ENCODE data around the gene GYG1.

Gene GYG1

DNA sequence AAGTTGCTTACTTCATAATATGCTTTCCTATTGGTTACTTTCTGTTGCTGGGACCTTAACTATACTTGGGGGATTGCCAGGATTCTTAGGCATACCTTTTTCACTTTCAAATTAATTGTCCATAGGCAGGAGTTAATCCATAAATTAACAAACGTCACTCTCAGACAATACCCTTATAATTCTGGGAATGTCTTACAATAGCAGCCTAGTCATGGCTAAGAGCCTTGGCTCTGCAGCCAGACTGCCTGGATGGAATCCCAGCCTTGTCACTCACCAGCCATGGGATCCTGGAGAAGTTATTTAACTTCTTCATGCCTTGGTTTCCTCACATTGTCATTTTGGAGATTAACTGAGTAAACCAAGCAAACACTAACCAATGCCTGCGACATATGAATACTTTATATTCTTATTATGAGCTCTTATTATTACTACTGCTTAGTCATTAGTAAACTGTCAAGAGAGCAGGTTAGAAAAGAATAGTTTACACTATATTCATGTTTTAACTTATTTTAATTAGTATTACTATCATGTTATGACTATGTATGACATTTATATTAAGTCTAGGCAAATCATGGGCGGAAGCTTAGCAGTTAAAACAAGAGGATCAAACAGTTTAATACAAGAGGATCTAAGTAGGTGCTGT is 29.0 kb downstream of the GYG1 start:
- no peak for FAIRE-seq

DNA sequence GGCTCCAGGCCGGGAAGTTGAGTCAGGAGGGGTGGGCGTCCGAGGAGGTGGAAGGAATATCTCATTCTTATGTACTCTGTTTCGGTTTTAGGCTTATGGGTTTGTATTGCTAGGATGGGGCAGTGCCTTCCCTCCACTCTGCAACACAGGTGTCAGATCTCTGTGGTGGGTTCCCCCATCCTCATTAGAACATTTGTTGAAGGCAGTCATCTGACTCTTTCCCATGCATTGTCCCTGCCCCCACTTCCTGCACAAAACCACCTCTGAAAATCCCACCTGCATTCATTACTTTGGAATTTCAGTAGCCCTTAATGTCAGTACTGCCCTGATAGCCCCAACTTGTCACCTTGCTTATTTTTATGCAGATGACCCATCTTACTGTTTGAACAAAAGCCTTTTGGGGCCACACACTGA is 29.5 kb downstream of the GYG1 start:
- no peak for FAIRE-seq

DNA sequence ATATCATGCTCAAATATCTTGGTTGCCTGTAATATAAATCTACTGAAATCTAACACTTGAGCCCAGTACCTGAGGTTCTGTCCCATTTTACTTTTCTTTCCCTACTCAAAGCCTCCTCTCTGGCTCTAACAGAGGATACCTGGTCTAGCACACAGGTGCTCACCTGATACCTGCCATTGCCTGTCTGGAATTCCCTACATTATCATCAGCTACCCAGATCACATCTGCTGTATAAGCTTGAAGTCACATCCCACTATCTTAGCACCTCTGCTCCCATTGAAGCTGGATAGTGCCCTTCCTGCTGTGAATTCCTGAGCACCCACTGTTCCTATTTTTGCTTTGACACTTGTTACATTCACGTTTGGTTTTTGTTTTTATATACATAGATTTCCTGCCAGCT is 30.5 kb downstream of the GYG1 start:
- FAIRE-seq = no peak

DNA sequence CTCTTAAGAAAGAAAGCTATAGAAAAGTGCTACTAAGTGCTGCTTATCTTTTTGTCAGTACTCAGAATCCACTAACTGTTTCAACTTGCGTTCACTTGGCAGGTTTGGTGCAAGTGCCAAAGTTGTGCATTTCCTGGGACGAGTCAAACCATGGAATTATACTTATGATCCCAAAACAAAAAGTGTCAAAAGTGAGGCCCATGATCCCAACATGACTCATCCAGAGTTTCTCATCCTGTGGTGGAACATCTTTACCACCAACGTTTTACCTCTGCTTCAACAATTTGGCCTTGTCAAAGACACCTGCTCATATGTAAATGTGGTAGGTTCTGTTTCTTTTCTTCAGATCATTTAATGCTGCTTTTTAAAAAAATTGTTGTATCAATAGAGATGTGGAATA is 32.6 kb downstream of the GYG1 start:
- FAIRE-seq = no peak

DNA sequence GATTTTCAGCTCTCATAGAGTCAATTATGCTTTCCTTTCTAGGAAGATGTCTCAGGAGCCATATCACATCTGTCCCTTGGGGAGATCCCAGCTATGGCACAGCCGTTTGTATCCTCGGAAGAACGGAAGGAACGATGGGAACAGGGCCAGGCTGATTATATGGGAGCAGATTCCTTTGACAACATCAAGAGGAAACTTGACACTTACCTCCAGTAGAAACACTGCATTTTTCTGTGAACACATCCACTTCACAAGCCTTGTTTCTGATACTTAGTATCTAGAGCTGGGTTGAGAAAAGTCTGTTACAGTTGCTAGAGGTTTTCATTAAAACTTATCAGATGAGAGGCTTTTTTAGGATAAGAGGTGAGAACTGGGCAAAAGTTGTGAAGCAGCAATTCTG is 35.4 kb downstream of the GYG1 start:
- FAIRE-seq = no peak

DNA sequence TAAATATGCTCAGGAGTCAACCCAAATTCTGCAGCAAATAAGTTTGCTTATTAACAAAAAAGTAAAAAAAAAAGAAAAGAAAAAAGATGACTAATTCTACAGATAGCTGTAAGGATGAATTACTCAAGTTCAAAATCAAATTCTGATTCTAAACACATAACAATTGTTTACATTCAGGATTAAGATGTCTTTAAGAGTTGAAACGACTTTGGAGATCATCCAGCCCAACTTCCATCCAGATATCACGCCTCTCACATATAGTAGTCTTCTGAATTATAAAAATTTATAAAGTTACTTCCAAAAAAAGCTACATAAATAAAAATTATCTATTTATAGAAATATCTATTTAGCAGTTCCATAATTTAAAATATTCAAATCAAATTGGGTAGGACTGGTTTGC is 39.8 kb downstream of the GYG1 start:
- no peak for FAIRE-seq

DNA sequence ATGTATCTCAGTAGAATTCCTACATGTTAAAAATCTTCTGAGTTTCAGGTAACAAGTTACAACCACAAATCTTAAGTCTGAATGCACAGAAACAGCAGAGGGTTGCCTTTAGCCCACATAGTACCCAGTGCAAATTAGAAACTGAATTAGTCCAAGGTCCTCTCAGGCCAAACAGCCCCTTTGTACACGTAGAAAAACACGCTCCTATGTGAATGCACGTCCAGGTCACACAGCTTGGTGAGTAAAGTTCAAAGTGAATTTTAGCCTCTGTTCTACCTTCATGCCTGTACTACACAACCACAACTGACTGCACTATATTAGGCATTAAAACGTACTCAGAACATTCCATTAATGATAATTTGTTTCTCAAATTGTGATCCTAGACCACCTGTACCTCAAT is 46.3 kb downstream of the GYG1 start:
- FAIRE-seq = no peak

DNA sequence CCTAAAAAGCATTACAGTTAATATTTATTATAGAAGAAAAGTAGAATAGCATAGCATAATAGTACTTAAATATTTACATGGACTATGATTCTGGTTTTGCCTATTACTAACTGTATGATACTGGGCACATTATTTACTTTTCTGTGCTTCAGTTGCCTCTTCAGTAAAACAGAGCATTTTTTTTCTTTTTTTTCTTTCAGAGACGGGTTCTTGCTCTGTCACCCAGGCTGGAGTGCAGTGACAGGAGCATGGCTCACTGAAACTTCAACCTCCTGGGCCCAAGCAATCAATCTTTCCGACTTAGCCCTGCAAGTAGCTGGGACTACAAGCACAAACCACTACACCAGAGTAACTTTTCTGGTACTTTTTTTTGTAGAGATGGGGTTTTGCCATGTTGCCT is 47.0 kb downstream of the GYG1 start:
- peak; percentile 58 for FAIRE-seq

DNA sequence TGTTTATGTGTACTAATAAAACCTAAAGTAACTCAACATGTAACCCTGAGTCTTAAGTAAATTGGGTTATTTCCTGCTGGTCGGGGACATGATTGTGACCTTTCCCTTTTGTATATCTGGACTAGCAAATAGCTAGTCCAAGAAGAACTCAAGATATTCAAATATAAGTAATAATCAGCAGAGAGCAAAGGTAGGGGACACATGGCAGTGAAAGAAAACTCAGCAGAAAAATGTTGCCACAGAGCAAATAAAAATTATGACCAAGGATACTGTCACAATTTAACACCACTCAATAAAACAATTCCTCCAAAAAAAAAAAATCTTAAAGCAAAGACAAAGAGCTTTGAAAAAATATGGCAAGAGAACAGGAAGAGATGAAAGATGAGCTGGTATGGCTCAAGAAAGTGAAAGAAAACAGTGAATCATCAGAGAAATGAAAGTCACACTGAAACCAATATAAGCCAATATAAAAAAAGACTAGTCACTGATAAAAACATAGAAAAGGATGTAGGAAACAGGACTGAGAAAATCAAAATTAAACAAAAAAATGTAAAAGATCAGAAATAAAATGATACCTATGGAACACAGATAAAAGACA is 51.5 kb downstream of the GYG1 start:
- FAIRE-seq = peak; percentile 49

DNA sequence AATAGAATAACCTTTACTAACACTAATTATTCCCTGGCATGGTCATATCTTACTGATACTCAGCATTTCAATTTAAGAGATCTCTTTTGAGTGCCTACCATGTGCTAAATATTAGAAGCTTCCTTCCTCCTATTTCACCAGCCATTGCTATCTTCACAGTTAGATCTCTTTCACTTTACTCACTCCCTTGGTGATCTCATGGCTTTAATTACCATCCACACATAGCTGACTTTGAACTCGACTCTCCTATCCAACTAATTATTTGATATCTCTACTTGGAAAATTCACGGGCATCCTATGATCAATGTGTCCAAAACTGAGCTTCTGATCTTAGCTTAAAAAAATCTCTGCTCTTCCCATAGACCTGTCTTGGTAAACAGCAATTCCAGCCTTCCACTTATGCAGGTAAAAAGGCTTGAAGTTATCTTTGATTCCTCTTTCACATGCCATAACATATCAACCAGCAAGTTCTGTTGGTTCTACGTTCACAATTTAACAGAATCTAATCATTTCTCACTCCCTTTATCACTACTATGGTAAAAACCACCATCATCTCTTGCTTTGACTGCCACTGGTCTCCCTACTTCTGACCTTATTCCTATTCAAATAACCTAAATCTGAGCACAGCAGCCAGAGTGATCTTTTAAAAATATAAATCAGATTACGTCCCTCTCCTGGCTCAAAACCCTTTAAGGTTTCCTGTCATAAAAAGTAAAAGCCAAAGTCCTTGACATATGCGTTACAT is 53.2 kb downstream of the GYG1 start:
- no peak for FAIRE-seq

DNA sequence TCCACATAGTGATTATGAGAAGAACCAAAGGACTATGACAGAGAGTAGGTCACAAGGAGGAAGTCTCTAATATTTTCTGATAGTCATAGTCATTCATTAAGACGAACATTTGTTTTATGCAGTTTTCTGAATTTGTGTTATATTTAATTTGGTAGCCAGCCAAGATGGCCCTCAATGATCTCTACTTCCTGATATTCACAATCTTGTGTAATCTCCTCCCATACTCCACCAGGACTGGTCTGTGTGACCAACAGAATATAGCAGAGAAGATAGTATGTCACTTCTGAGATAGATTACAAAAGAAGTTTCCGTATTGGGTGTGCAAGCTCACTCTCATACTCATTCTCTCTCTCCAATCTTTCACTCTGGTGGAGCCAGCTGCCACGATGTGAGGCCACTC is 64.2 kb downstream of the GYG1 start:
- peak; percentile 81 for FAIRE-seq

DNA sequence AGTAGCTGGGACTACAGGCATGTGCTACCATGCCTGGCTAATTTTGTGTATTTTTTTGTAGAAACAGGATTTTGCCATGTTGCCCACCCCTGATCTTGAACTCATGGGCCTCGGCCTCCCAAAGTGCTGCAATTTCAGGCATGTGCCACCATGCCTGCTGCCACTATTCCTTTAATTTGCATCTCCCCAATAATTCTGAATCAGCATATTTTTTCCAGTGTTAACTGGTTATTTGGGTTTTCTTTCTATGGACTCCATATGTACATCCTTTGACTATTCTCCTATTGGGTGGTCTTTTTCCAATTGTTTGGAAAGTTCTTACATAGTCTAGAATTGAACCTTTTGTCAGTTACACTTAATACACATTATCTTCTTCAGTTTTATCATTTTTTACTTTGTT is 66.9 kb downstream of the GYG1 start:
- no peak for FAIRE-seq

DNA sequence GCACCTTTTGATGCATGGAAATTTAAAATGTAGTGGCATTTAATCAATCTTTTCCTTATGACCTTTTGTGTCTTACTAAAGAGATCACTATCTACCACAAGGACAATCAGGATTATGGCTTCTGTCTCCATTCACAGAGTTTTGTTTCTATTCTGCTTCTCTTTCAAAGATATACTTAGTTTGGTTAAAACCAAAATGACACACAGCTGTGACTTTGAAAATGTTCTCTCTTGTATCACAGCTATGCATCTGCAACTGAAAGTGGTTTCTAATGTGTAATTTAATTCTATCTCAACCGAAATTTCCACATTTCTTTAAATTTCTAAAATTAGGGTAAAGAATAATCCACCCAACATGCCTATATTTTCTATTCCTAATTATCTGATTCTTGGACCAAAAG is 67.3 kb downstream of the GYG1 start:
- FAIRE-seq = no peak

DNA sequence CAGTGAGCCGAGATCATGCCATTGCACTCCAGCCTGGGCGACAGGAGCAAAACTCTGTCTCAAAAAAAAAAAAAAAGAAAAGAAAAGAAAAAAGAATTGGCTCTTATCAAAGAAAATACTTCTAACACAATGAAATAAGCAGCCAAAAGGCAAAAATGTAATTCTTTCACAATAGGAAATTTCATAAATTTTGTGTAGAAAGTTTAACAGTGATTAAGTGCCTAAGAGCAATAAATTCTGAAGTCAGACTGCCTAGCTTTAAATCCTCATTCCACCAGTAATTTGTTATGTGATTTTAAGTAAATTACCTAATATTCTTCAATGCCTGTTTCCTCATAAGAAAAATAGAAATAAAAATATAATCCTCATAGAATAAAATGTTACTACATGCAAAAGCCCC is 70.4 kb downstream of the GYG1 start:
- no peak for FAIRE-seq

DNA sequence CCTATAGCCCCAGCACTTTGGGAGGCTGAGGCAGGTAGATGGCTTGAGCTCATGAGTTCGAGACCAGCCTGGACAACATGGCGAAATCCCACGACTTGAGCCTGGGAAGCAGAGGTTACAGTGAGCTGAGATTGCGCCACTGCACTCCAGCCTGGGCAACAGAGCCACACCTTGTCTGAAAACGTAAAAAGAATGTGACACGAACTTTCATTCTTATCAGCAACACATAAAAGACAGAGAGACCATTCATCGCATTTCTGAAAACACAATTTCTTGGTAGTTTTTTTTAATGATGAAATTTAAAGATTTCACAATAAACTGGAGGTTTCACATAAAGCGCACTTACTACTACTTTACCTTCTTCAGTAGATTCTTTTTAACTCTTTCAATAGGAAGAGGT is 76.5 kb downstream of the GYG1 start:
- no peak for FAIRE-seq

Data from islet of Langerhans (tissue), 1 donor.